ENCODE data around the gene EBNA1BP2. TPM values are rescaled to one million over a fixed set of nuclear protein-coding genes. Genes with fewer than 3 reads are reported as not detected.

The EBNA1BP2 gene
- total RNA-seq, 4 donors from 2014 or later, result 41.5 to 110 (median 49.9) TPM

GRCh38 chr1:43137445-43138052 is 34.5 kb downstream of the EBNA1BP2 start:
- ATAC-seq (ENCODE audit: low FRiP score), result no peak
- TF ChIP-seq CTCF (IDR thresholded peaks at IDR 0.05), result no peak
- DNase-seq (ENCODE audit: low spot score), result no peak

DNA sequence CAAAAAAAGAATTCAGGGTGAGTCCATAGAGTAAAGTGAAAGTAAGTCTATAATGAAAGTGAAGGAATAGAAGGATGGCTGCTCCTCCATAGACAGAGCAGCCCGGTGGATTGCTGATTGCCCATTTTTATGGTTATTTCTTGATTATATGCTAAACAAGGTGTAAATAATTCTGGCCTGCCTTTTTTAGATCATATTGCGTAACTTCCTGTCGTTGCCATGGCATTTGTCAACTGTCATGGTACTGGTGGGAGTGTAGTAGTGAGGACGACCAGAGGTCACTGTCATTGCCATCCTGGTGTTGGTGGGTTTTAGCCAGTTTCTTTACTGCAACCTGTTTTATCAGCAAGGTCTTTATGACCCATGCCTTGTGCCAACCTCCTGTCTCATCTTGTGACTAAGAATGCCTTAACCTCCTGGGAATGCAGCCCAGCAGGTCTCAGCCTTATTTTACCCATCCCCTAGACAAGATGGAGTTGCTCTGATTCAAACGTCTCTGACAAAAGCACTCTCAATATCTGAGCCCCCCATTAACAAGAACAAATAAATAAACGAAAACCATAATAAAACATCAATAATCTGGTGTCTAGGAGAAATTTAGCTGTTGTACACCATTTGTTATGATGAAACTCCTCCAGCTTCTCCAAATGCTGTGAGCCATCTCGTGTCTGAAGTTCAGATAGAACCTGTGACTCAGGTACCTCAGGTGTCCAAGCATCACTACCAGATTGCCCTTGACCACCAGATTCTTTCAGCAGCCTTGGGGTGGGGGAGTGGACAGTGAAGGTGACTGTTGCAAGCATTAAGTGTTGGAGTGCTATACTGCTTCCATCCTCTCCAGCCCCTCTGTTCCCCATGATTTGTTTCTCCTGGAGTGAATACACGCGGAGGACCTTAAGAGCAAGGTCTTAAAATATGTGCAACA is 36.0 kb downstream of the EBNA1BP2 start:
- ATAC-seq (ENCODE audit: low FRiP score), result no peak
- no peak for DNase-seq (ENCODE audit: low spot score)
- TF ChIP-seq CTCF (IDR thresholded peaks at IDR 0.05), result no peak

- TF ChIP-seq CTCF (IDR thresholded peaks at IDR 0.05), result no peak
- no peak for ATAC-seq (ENCODE audit: low FRiP score)
- DNase-seq (ENCODE audit: low spot score), result no peak
These were observed 37.5 kb downstream of the EBNA1BP2 start for GRCh38 chr1:43134640-43135039.

DNA sequence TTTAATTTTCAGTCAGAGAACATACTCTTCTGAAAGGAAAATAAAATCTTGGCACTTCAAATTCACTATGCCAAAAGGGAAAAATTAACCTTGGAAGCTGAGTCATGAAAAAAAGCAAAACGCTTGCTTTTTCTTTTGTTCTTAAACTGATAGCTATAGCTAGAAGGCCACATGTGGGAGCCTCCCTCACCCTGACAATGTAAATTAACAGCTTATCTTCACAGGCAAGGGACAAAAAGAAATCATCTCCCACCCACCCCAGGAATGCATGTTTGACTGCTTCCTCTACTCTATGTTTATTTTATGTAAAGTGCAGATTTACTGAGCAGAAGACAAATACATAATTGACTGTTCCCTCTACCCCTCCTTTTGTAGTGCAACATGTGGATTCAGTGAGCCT is 38.0 kb downstream of the EBNA1BP2 start:
- ATAC-seq (ENCODE audit: low FRiP score) (no peak), DNase-seq (ENCODE audit: low spot score) (no peak)
- TF ChIP-seq CTCF (IDR thresholded peaks at IDR 0.05), result no peak

- no peak for DNase-seq (ENCODE audit: low spot score)
- TF ChIP-seq CTCF (IDR thresholded peaks at IDR 0.05), result no peak
- ATAC-seq (ENCODE audit: low FRiP score), result no peak
These were observed 42.7 kb downstream of the EBNA1BP2 start for GRCh38 chr1:43129426-43129825.

DNA sequence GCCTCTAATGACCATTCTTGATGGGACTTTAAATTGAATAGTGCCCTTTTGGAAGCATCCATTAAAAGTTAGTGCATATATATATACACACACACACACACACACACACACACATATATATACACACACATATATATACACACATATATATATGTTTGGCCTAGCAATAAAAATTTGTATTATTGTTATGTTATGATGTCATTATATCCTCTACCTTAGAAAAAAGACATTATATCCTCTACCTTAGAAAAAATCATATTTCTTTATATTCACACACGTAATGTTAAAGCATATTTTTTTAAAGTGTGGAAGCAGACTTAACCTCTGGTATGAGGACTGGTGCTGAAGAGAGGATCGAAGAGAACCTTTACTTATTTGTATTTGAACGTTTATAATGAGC is 43.3 kb downstream of the EBNA1BP2 start:
- no peak for DNase-seq (ENCODE audit: low spot score)

More for the DNA sequence above, 43.3 kb downstream of the EBNA1BP2 start:
- no peak for TF ChIP-seq CTCF (IDR thresholded peaks at IDR 0.05)
- no peak for ATAC-seq (ENCODE audit: low FRiP score)
